ENCODE measurements around the gene BUB1.
"Not testable (repeated sequence)": the region's sequence is repeated elsewhere in the genome, so short reads cannot be mapped to it uniquely, and the experiment has no call there.

Gene BUB1

GRCh38 chr2:110589677-110590330 is 88.1 kb downstream of the BUB1 start:
- not testable (repeated sequence) for DNase-seq

GRCh38 chr2:110588520-110588919 is 89.3 kb downstream of the BUB1 start:
- DNase-seq: not testable (repeated sequence)
